ENCODE data around the gene TTF1.

The TTF1 gene, protein sequence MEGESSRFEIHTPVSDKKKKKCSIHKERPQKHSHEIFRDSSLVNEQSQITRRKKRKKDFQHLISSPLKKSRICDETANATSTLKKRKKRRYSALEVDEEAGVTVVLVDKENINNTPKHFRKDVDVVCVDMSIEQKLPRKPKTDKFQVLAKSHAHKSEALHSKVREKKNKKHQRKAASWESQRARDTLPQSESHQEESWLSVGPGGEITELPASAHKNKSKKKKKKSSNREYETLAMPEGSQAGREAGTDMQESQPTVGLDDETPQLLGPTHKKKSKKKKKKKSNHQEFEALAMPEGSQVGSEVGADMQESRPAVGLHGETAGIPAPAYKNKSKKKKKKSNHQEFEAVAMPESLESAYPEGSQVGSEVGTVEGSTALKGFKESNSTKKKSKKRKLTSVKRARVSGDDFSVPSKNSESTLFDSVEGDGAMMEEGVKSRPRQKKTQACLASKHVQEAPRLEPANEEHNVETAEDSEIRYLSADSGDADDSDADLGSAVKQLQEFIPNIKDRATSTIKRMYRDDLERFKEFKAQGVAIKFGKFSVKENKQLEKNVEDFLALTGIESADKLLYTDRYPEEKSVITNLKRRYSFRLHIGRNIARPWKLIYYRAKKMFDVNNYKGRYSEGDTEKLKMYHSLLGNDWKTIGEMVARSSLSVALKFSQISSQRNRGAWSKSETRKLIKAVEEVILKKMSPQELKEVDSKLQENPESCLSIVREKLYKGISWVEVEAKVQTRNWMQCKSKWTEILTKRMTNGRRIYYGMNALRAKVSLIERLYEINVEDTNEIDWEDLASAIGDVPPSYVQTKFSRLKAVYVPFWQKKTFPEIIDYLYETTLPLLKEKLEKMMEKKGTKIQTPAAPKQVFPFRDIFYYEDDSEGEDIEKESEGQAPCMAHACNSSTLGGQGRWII

GRCh38 chr9:132406554-132407122 lies at the start of gene TTF1:
Gene TTF1, minus strand, starts transcription at chr9:132406840. Its CDS starts 4,019 bp downstream, at chr9:132402821.
- Histone ChIP-seq H3K4me3 (peak within 1 kb of the TSS; percentile 80), H3K27ac (peak within 1 kb of the TSS in 1 of 2 donors; percentile 35)
- TF ChIP-seq, protein P1, sequence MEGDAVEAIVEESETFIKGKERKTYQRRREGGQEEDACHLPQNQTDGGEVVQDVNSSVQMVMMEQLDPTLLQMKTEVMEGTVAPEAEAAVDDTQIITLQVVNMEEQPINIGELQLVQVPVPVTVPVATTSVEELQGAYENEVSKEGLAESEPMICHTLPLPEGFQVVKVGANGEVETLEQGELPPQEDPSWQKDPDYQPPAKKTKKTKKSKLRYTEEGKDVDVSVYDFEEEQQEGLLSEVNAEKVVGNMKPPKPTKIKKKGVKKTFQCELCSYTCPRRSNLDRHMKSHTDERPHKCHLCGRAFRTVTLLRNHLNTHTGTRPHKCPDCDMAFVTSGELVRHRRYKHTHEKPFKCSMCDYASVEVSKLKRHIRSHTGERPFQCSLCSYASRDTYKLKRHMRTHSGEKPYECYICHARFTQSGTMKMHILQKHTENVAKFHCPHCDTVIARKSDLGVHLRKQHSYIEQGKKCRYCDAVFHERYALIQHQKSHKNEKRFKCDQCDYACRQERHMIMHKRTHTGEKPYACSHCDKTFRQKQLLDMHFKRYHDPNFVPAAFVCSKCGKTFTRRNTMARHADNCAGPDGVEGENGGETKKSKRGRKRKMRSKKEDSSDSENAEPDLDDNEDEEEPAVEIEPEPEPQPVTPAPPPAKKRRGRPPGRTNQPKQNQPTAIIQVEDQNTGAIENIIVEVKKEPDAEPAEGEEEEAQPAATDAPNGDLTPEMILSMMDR (IDR thresholded peaks at IDR 0.05) = no peak
- peak; percentile 88 for DNase-seq (ENCODE audit: low spot score)

- no peak overlapping the region for H3K27ac ChIP-seq
- DNase-seq (ENCODE audit: low spot score) = no peak
- TF ChIP-seq, protein P1 (IDR thresholded peaks at IDR 0.05) = no peak
- no peak overlapping the region for H3K4me3 ChIP-seq
These were observed 49.6 kb upstream of the TTF1 start for GRCh38 chr9:132456241-132456640.

DNA sequence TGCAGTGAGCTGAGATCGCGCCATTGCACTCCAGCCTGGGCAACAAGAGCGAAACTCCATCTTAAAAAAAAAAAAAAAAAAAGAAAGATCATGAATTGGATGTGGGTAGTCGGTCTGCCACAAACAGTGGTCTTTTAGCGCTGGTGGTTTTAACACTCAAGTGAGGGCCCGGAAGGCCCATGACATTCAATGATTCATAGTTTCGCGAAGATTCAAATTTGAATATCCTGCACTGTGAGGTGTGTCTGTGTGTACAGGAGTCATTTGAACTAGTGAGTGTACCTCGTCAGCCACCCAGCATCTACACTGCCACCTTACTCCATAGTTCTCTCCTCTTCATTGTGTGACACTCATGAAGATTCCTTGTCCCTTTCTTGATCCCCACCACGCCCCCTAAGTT lies 44.6 kb upstream of the TTF1 start:
- H3K27ac ChIP-seq = no peak overlapping the region
- H3K4me3 ChIP-seq = no peak overlapping the region
- DNase-seq (ENCODE audit: low spot score) = no peak
- TF ChIP-seq, protein P1 (IDR thresholded peaks at IDR 0.05) = no peak

DNA sequence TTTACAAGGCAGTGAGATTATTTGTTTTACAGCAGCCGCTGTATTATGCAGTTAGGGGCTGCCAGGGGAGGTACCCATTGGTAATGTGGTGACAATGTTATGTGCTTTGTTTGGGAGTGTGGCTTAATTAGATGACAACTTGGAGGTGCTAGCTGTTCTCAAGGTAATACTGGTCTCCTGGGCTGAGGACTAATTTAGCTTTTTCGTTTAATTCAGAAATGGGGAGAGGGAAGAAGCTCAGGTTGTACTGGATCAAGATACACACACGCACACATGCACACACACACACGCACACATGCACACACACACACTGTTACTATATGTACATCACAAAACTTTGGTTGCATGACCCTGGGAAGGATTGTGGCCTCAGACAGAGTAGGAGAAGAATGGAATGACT lies 41.3 kb upstream of the TTF1 start:
- Histone ChIP-seq H3K27ac (no peak overlapping the region), H3K4me3 (no peak overlapping the region)
- TF ChIP-seq, protein P1 (IDR thresholded peaks at IDR 0.05) = no peak
- DNase-seq (ENCODE audit: low spot score) = no peak

GRCh38 chr9:132447346-132447745 lies 40.7 kb upstream of the TTF1 start:
- Histone ChIP-seq H3K27ac (no peak overlapping the region), H3K4me3 (no peak overlapping the region)
- TF ChIP-seq, protein P1 (IDR thresholded peaks at IDR 0.05) = no peak
- no peak for DNase-seq (ENCODE audit: low spot score)

- TF ChIP-seq, protein P1 (IDR thresholded peaks at IDR 0.05) = no peak
These were observed 40.2 kb upstream of the TTF1 start for GRCh38 chr9:132446887-132447286.

More at GRCh38 chr9:132446887-132447286, 40.2 kb upstream of the TTF1 start:
- Histone ChIP-seq H3K4me3 (no peak overlapping the region), H3K27ac (no peak overlapping the region)
- DNase-seq (ENCODE audit: low spot score) = no peak

Data from coronary artery (tissue), 2 donors.